GM23338 (cell line): ENCODE data around the gene ADAD1.

Source experiments
- CREB1 ChIP-seq: fragments of 250-450 bp; sonication (Bioruptor Pico); IDR thresholded peaks from 2 replicates; pipeline ENCODE4 v1.5.0; 2020; ENCODE audit warnings: low read depth, mild to moderate bottlenecking, moderate library complexity
- CTCF ChIP-seq, 2 experiments: fragments of 200-600 bp in 1 of 2; sonication (generic) in 1 of 2; conservative IDR thresholded peaks; 2 replicates each; pipeline versions ENCODE4 v1.5.1 to v1.6.1; 2016 to 2017; ENCODE audit warnings: antibody characterized with exemption in 2 of 2, low read depth in 2 of 2, mild to moderate bottlenecking in 2 of 2, moderate library complexity in 1 of 2
- EZH2 ChIP-seq: fragments of 200-600 bp; sonication (generic); IDR thresholded peaks from one replicate; pipeline ENCODE4 v1.8.0; 2017; ENCODE audit warnings: antibody characterized with exemption, mild to moderate bottlenecking, low read depth; ENCODE audit not compliant: unreplicated experiment
- EZH2phosphoT487 ChIP-seq: fragments of 200-600 bp; sonication (generic); IDR thresholded peaks from one replicate; pipeline ENCODE4 v1.8.1; 2018; ENCODE audit warnings: antibody characterized with exemption; ENCODE audit not compliant: unreplicated experiment
- JUNB ChIP-seq: IDR thresholded peaks from one replicate; pipeline ENCODE4 v1.6.1; 2016; ENCODE audit warnings: antibody characterized with exemption; ENCODE audit not compliant: unreplicated experiment
- NANOG ChIP-seq: IDR thresholded peaks from 2 replicates; pipeline ENCODE4 v1.6.1; 2016; ENCODE audit warnings: antibody characterized with exemption, borderline replicate concordance
- POLR2AphosphoS5 ChIP-seq: IDR thresholded peaks from 2 replicates; pipeline ENCODE4 v1.6.1; 2016; ENCODE audit warnings: antibody characterized with exemption, low read depth
- STAT1 ChIP-seq: IDR thresholded peaks from one replicate; pipeline ENCODE4 v1.6.1; 2016; ENCODE audit warnings: antibody characterized with exemption; ENCODE audit not compliant: unreplicated experiment
- ZNF114 ChIP-seq: fragments of 250-450 bp; sonication (Bioruptor Pico); IDR thresholded peaks from 2 replicates; pipeline ENCODE4 v1.5.0; 2020; ENCODE audit warnings: mild to moderate bottlenecking, moderate library complexity
- ZNF331 ChIP-seq: fragments of 250-450 bp; sonication (Bioruptor Pico); IDR thresholded peaks from 2 replicates; pipeline ENCODE4 v1.5.0; 2020; ENCODE audit warnings: low read depth, mild to moderate bottlenecking, moderate library complexity
- TF ChIP-seq, protein P1 (sequence below): IDR thresholded peaks from one replicate; pipeline ENCODE4 v1.6.1; 2018; ENCODE audit warnings: antibody characterized with exemption; ENCODE audit not compliant: unreplicated experiment

- TF ChIP-seq CTCF (conservative IDR thresholded peaks at IDR 0.05; ENCODE audit: low read depth in 2 of 2), result no peak
- no peak for TF ChIP-seq POLR2AphosphoS5
- no peak for TF ChIP-seq EZH2
- TF ChIP-seq ZNF114 (CRISPR knock-in tag), result no peak
- TF ChIP-seq EZH2phosphoT487, result no peak
- TF ChIP-seq, protein P1, sequence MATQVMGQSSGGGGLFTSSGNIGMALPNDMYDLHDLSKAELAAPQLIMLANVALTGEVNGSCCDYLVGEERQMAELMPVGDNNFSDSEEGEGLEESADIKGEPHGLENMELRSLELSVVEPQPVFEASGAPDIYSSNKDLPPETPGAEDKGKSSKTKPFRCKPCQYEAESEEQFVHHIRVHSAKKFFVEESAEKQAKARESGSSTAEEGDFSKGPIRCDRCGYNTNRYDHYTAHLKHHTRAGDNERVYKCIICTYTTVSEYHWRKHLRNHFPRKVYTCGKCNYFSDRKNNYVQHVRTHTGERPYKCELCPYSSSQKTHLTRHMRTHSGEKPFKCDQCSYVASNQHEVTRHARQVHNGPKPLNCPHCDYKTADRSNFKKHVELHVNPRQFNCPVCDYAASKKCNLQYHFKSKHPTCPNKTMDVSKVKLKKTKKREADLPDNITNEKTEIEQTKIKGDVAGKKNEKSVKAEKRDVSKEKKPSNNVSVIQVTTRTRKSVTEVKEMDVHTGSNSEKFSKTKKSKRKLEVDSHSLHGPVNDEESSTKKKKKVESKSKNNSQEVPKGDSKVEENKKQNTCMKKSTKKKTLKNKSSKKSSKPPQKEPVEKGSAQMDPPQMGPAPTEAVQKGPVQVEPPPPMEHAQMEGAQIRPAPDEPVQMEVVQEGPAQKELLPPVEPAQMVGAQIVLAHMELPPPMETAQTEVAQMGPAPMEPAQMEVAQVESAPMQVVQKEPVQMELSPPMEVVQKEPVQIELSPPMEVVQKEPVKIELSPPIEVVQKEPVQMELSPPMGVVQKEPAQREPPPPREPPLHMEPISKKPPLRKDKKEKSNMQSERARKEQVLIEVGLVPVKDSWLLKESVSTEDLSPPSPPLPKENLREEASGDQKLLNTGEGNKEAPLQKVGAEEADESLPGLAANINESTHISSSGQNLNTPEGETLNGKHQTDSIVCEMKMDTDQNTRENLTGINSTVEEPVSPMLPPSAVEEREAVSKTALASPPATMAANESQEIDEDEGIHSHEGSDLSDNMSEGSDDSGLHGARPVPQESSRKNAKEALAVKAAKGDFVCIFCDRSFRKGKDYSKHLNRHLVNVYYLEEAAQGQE, result no peak
- TF ChIP-seq NANOG, result no peak
- no peak for TF ChIP-seq CREB1 (CRISPR knock-in tag)
- no peak for TF ChIP-seq ZNF331
- no peak for TF ChIP-seq JUNB
- no peak for TF ChIP-seq STAT1
Measured at GRCh38 chr4:122346036-122346435, 32.8 kb upstream of the ADAD1 start.
